ENCODE measurements around the gene PPP4R4. TPM values are rescaled to one million over a fixed set of nuclear protein-coding genes. Genes with fewer than 3 reads are reported as not detected.

The PPP4R4 gene
- total RNA-seq, 1 experiment from 2014 or later, result 5.5 TPM

DNA sequence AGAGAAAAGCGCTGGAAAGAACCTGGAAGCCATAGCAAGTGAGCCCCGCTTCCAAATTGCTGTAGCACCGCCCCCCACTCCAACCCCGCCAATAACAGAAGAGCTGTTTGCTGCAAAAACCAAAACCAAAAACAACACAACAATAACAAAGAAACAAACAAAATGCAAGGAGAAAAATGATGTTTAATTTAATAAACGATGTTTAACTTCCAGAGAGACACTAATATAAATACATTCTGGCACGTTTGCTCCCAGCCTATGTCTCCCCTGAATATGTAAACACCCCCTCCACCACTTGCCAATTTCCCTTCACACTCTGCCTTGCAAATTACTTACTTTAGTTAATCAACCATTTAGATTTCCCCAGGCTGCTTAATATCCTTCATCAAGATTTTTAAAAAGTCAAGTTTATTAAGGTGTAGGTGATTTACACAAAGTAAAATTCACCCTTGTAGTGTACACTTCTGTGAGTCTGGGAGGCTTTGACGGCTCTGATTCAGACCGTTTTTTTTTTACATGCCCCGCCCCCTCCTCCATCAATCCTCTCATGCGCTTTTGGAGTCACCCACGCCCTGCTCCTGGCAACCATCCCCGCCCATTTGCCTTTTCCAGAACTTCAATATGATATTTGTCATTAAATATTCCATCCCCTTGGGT lies 44.2 kb upstream of the PPP4R4 start:
- Histone ChIP-seq H3K27ac (ENCODE audit: low read depth, low read length) (no peak overlapping the region), H2AFZ (ENCODE audit: low read depth, low read length, poor library complexity, severe bottlenecking) (peak overlapping the region; percentile 99), H3K79me2 (ENCODE audit: insufficient read depth, low read length) (no peaks in the 10 kb centered on the region), H3K9ac (ENCODE audit: low read length) (peak overlapping the region; percentile 67), H3K9me3 (ENCODE audit: control insufficient read depth in 1 of 2, insufficient read depth in 1 of 2, low read depth in 1 of 2, low read length in 2 of 2) (no peaks in the 10 kb centered on the region), H3K4me2 (ENCODE audit: low read length) (peak overlapping the region; percentile 87), H4K20me1 (ENCODE audit: insufficient read depth) (no peaks in the 10 kb centered on the region), H3K4me3 (replicated peaks in 1 of 2; ENCODE audit: low read depth in 1 of 2, low read length in 2 of 2) (peak overlapping the region; percentile 69 to 82), H3K9me2 (ENCODE audit: insufficient read depth) (no peaks in the 10 kb centered on the region), H3K27me3 (ENCODE audit: insufficient read depth, low read length) (no peaks in the 10 kb centered on the region), H3K36me3 (ENCODE audit: control insufficient read depth in 1 of 2, insufficient read depth in 2 of 2, low read length in 2 of 2) (no peaks in the 10 kb centered on the region), H3K4me1 (ENCODE audit: control insufficient read depth in 1 of 2, insufficient read depth in 2 of 2, low read length in 2 of 2) (peaks cover 6 to 22% of the 10 kb centered on the region in 2 experiments; a peak in 3 of 4 replicates)
- RAD21 ChIA-PET (ENCODE audit: low non-redundant PET in 1 of 2, low total read pairs in 2 of 2, uncharacterized antibody in 2 of 2, unreplicated experiment in 2 of 2), result interaction anchor here in 1 of 2 experiments (0.7 to 1.7 kb wide), 2 partner anchors 79 to 94 kb away, joined by 3 read pairs; no protein-coding TSS in a partner anchor
- POLR2A ChIA-PET, result interaction anchor here (0.6 kb wide), 1 partner anchor 43 kb away, joined by 3 read pairs; no protein-coding TSS in a partner anchor
- DNase-seq (ENCODE audit: low read depth, low spot score) (peak; percentile 56), ATAC-seq (peak; percentile 67)
- no peak for TF ChIP-seq EZH2phosphoT487 (IDR thresholded peaks at IDR 0.05; ENCODE audit: borderline replicate concordance)
- TF ChIP-seq, protein P1, sequence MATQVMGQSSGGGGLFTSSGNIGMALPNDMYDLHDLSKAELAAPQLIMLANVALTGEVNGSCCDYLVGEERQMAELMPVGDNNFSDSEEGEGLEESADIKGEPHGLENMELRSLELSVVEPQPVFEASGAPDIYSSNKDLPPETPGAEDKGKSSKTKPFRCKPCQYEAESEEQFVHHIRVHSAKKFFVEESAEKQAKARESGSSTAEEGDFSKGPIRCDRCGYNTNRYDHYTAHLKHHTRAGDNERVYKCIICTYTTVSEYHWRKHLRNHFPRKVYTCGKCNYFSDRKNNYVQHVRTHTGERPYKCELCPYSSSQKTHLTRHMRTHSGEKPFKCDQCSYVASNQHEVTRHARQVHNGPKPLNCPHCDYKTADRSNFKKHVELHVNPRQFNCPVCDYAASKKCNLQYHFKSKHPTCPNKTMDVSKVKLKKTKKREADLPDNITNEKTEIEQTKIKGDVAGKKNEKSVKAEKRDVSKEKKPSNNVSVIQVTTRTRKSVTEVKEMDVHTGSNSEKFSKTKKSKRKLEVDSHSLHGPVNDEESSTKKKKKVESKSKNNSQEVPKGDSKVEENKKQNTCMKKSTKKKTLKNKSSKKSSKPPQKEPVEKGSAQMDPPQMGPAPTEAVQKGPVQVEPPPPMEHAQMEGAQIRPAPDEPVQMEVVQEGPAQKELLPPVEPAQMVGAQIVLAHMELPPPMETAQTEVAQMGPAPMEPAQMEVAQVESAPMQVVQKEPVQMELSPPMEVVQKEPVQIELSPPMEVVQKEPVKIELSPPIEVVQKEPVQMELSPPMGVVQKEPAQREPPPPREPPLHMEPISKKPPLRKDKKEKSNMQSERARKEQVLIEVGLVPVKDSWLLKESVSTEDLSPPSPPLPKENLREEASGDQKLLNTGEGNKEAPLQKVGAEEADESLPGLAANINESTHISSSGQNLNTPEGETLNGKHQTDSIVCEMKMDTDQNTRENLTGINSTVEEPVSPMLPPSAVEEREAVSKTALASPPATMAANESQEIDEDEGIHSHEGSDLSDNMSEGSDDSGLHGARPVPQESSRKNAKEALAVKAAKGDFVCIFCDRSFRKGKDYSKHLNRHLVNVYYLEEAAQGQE (IDR thresholded peaks at IDR 0.05; ENCODE audit: low read depth), result no peak
- TF ChIP-seq YY1 (IDR thresholded peaks at IDR 0.05; ENCODE audit: extremely low read depth, insufficient replicate concordance, low read depth, low read length), result peak; percentile 18
- peak; percentile 70 for TF ChIP-seq EGR1 (IDR thresholded peaks at IDR 0.05; ENCODE audit: low read depth)
- no peak for TF ChIP-seq SRF (IDR thresholded peaks at IDR 0.05; ENCODE audit: low read depth)
- TF ChIP-seq CEBPB (IDR thresholded peaks at IDR 0.05; ENCODE audit: low read depth), result no peak
- no peak; a peak in 1 of 6 replicates for TF ChIP-seq CTCF (IDR thresholded peaks at IDR 0.05 in 2 of 3, conservative IDR thresholded peaks at IDR 0.05 in 1 of 3; ENCODE audit: borderline replicate concordance in 1 of 3, insufficient read depth in 1 of 3, low read depth in 2 of 3, low read length in 2 of 3)
- peak; percentile 17; the same call in 1 of the 2 replicates for TF ChIP-seq MAX (IDR thresholded peaks at IDR 0.05)
- CTCF ChIA-PET, result interaction anchor here (0.7 to 2.3 kb wide), 2 partner anchors 94 to 190 kb away, joined by 5 to 10 read pairs; no protein-coding TSS in a partner anchor
- no TSS peak for BruUV-seq (replicated peaks)
- intact Hi-C loops (cut with micrococcal nuclease), result loop anchor here (10.0 kb wide), 2 partner anchors 405 to 555 kb away; no protein-coding TSS in a partner anchor
